Activated CD4-positive, alpha-beta T cell treated with anti-CD3 and anti-CD28 coated beads, Interleukin-2, amount 10 ng/mL, durations not matched to agents 24 days and 14 days (primary cell): ENCODE data around the gene TET1. TPM values are rescaled to one million over a fixed set of nuclear protein-coding genes. Genes with fewer than 3 reads are reported as not detected.
"Not testable (repeated sequence)": the region's sequence is repeated elsewhere in the genome, so short reads cannot be mapped to it uniquely, and the experiment has no call there.

Experiments used
- DNase-seq: peaks from one replicate; pipeline ENCODE4 v3.0.0; 2022
- H3K27ac Mint-ChIP-seq: one replicate; pipeline ENCODE4 v1.8.0; 2022; ENCODE audit warnings: mild to moderate bottlenecking, mixed read lengths
- H3K27me3 Mint-ChIP-seq: one replicate; pipeline ENCODE4 v1.8.0; 2022; ENCODE audit warnings: mixed read lengths
- H3K36me3 Mint-ChIP-seq: one replicate; pipeline ENCODE4 v1.8.0; 2022; ENCODE audit warnings: low read depth, mild to moderate bottlenecking, mixed read lengths
- H3K4me1 Mint-ChIP-seq: one replicate; pipeline ENCODE4 v1.8.0; 2021; ENCODE audit warnings: mixed read lengths
- H3K4me3 Mint-ChIP-seq: one replicate; pipeline ENCODE4 v1.8.0; 2022; ENCODE audit warnings: mild to moderate bottlenecking, moderate library complexity, mixed read lengths
- H3K9me3 Mint-ChIP-seq: one replicate; pipeline ENCODE4 v1.8.0; 2021; ENCODE audit warnings: mixed read lengths
- intact Hi-C: fragments of 100-400 bp; cut with micrococcal nuclease; formaldehyde crosslinking; loops from one replicate; pipeline ENCODE4 v1.15.1; 2023
- total RNA-seq: library from RNA; stranded (reverse); gene quantifications from 2 replicates; pipeline ENCODE4 v1.2.3, GENCODE V29; 2022

The TET1 gene
- total RNA-seq, 1 donor from 2014 or later, result 0.96 TPM

- DNase-seq, result no peak
- H3K4me1 Mint-ChIP-seq, result no peaks in the 10 kb centered on the region
- no peaks in the 10 kb centered on the region for H3K27me3 Mint-ChIP-seq
These were observed 87.7 kb downstream of the TET1 start for GRCh38 chr10:68647672-68648341.

GRCh38 chr10:68655620-68656126 lies 95.5 kb downstream of the TET1 start:
- no peak for DNase-seq
- Mint-ChIP-seq H3K27me3 (no peaks in the 10 kb centered on the region), H3K4me1 (no peaks in the 10 kb centered on the region), H3K36me3 (no peaks in the 10 kb centered on the region), H3K4me3 (no peak overlapping the region), H3K9me3 (no peaks in the 10 kb centered on the region), H3K27ac (no peak overlapping the region)
- intact Hi-C loops, result no loop called here

More at GRCh38 chr10:68647672-68648341, 87.7 kb downstream of the TET1 start:
- Mint-ChIP-seq H3K27ac (no peak overlapping the region), H3K9me3 (no peaks in the 10 kb centered on the region), H3K36me3 (peaks cover 4% of the 10 kb centered on the region), H3K4me3 (no peak overlapping the region)
- intact Hi-C loops, result no loop called here

DNA sequence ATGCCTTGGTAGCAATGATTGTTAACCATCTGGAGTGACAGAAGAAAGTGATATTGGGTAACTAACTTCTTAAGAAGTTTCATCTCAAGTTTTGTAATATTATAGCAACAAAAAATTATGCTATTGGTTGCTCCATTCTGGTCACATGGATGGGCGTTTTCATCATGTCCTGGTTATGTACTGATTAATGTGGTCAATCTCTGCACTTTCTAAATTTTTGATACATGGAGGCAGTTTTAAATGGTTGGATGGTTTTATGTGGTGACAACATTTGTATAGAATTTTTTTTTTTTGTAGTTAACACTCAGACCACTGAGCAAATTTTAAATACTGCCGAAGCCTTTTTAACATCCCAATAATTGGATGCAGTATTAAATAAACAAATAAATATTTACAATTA lies 105.7 kb downstream of the TET1 start:
- H3K4me3 Mint-ChIP-seq, result no peak overlapping the region
- no peak for DNase-seq
- H3K36me3 Mint-ChIP-seq, result peaks cover 2% of the 10 kb centered on the region
- no peaks in the 10 kb centered on the region for H3K9me3 Mint-ChIP-seq
- intact Hi-C loops, result no loop called here
- H3K27ac Mint-ChIP-seq, result no peak overlapping the region
- H3K27me3 Mint-ChIP-seq, result no peaks in the 10 kb centered on the region
- no peaks in the 10 kb centered on the region for H3K4me1 Mint-ChIP-seq

- H3K4me3 Mint-ChIP-seq, result no peak overlapping the region
- intact Hi-C loops, result no loop called here
- H3K9me3 Mint-ChIP-seq, result no peaks in the 10 kb centered on the region
- no peak for DNase-seq
- no peaks in the 10 kb centered on the region for H3K27me3 Mint-ChIP-seq
- no peak overlapping the region for H3K27ac Mint-ChIP-seq
- H3K36me3 Mint-ChIP-seq, result peaks cover 2% of the 10 kb centered on the region
- H3K4me1 Mint-ChIP-seq, result no peaks in the 10 kb centered on the region
These were observed 106.2 kb downstream of the TET1 start for GRCh38 chr10:68666280-68666760.

GRCh38 chr10:68668231-68668630 lies 108.1 kb downstream of the TET1 start:
- no peak for DNase-seq
- intact Hi-C loops, result no loop called here
- Mint-ChIP-seq H3K4me3 (no peak overlapping the region), H3K9me3 (no peaks in the 10 kb centered on the region), H3K4me1 (no peaks in the 10 kb centered on the region), H3K36me3 (peaks cover 4% of the 10 kb centered on the region), H3K27me3 (no peaks in the 10 kb centered on the region), H3K27ac (no peak overlapping the region)

DNA sequence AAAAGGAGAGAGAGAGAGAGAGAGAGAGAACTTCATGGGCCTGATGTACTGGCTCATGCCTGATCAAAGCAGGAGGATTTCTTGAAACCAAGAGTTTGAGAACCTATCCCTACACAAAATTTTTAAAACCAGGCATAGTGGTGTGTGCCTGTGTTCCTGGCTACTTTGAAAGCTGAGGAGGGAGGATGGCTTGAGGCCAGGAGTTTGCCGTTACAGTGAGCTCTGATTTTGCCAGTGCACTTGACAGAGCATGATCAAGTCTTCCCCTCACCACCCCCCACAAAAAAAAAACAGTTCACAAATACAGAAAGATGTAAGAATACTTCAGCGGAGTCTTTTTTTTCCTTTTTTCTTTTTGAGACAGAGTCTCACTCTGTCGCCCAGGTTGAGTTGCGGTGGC lies 108.8 kb downstream of the TET1 start:
- Mint-ChIP-seq H3K36me3 (peaks cover 5% of the 10 kb centered on the region), H3K27me3 (no peaks in the 10 kb centered on the region), H3K4me3 (no peak overlapping the region), H3K9me3 (no peaks in the 10 kb centered on the region), H3K27ac (no peak overlapping the region), H3K4me1 (no peaks in the 10 kb centered on the region)
- DNase-seq, result no peak
- intact Hi-C loops, result no loop called here

DNA sequence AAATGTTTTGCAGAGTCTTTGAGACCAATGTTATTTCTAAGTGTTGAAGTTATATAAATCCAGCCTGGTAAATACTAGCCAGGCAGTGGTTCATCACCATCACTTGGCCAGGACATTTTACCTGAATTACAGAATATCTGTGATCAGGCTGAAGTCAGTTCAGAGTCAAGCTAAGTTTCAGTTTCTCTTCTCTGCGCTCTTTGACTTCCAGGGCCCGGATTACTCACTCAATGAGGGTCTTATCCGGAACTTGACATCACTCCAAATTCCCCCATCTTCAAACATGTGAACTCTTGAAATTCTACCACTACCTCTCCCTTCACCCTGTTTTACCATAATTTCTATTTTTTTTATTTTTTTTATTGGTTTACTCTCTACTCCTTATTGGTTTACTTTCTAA lies 124.3 kb downstream of the TET1 start:
- H3K27ac Mint-ChIP-seq, result no peak overlapping the region
- no peak overlapping the region for H3K4me3 Mint-ChIP-seq
- DNase-seq, result no peak

DNA sequence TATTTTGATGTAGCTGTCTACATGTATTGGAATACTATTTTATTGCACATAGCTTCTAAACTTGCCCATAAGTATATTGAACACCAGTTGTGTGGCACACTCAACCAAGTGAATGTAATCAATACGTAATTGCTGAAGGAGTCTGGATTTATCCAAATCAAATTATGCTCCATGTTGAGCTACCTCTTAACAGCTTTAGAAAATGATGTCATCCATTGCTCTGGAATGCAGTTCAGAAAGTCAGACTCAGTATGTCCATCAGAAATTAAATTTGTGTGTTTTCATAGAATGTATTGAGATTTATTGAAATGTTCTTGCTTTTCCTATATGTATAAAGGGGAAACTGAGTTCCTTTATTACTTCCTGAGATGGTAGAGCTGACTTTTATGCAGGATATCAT lies 135.9 kb downstream of the TET1 start:
- intact Hi-C loops, result no loop called here
- H3K27ac Mint-ChIP-seq, result no peak overlapping the region
- peaks cover 6% of the 10 kb centered on the region for H3K27me3 Mint-ChIP-seq
- peaks cover 3% of the 10 kb centered on the region for H3K36me3 Mint-ChIP-seq
- no peaks in the 10 kb centered on the region for H3K9me3 Mint-ChIP-seq
- H3K4me3 Mint-ChIP-seq, result no peak overlapping the region
- no peaks in the 10 kb centered on the region for H3K4me1 Mint-ChIP-seq
- DNase-seq, result no peak

More for the DNA sequence above, 124.3 kb downstream of the TET1 start:
- Mint-ChIP-seq H3K4me1 (no peaks in the 10 kb centered on the region), H3K9me3 (no peaks in the 10 kb centered on the region), H3K36me3 (peaks cover 8% of the 10 kb centered on the region), H3K27me3 (no peaks in the 10 kb centered on the region)
- intact Hi-C loops, result no loop called here

DNA sequence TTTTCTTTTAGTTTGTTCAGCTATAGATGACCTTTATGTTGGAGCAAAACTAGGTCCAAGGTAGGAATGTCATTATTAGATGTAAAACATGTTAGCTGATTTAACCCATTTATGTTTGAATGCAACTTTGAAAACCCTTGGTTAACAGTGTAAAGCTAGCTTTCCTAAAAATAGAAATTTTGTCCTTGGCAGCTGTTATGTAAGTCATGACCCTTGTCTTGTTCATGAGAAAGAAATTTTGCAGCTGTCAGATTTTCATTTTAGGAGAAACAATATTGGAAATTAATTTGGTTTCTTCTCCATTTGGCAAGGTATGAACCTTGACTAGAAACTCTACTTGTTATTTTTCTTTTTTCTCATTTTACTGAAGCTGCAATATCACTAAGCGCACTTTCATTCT lies 137.0 kb downstream of the TET1 start:
- Mint-ChIP-seq H3K9me3 (no peaks in the 10 kb centered on the region), H3K4me1 (no peaks in the 10 kb centered on the region), H3K27me3 (peaks cover 6% of the 10 kb centered on the region), H3K27ac (no peak overlapping the region), H3K4me3 (no peak overlapping the region), H3K36me3 (no peaks in the 10 kb centered on the region)
- no peak for DNase-seq
- intact Hi-C loops, result no loop called here

GRCh38 chr10:68700197-68700596 lies 140.1 kb downstream of the TET1 start:
- DNase-seq, result no peak
- Mint-ChIP-seq H3K27me3 (peaks cover 6% of the 10 kb centered on the region), H3K9me3 (no peaks in the 10 kb centered on the region), H3K4me1 (no peaks in the 10 kb centered on the region), H3K4me3 (no peak overlapping the region), H3K36me3 (no peaks in the 10 kb centered on the region), H3K27ac (no peak overlapping the region)
- intact Hi-C loops, result no loop called here

- no peak overlapping the region for H3K27ac Mint-ChIP-seq
These were observed 145.4 kb downstream of the TET1 start for GRCh38 chr10:68705548-68705947.

GRCh38 chr10:68708987-68709386 lies 148.8 kb downstream of the TET1 start:
- intact Hi-C loops, H3K4me1 Mint-ChIP-seq, H3K4me3 Mint-ChIP-seq, H3K27me3 Mint-ChIP-seq, H3K36me3 Mint-ChIP-seq, H3K9me3 Mint-ChIP-seq, DNase-seq, H3K27ac Mint-ChIP-seq: not testable (repeated sequence)

More at GRCh38 chr10:68705548-68705947, 145.4 kb downstream of the TET1 start:
- no peaks in the 10 kb centered on the region for H3K36me3 Mint-ChIP-seq
- no peaks in the 10 kb centered on the region for H3K4me1 Mint-ChIP-seq
- no peak overlapping the region for H3K4me3 Mint-ChIP-seq
- H3K9me3 Mint-ChIP-seq, result no peaks in the 10 kb centered on the region
- H3K27me3 Mint-ChIP-seq, result no peaks in the 10 kb centered on the region
- intact Hi-C loops, result no loop called here
- no peak for DNase-seq

- H3K36me3 Mint-ChIP-seq, DNase-seq, intact Hi-C loops, H3K4me3 Mint-ChIP-seq, H3K4me1 Mint-ChIP-seq, H3K9me3 Mint-ChIP-seq, H3K27me3 Mint-ChIP-seq, H3K27ac Mint-ChIP-seq: not testable (repeated sequence)
These were observed 152.9 kb downstream of the TET1 start for GRCh38 chr10:68713065-68713464.

DNA sequence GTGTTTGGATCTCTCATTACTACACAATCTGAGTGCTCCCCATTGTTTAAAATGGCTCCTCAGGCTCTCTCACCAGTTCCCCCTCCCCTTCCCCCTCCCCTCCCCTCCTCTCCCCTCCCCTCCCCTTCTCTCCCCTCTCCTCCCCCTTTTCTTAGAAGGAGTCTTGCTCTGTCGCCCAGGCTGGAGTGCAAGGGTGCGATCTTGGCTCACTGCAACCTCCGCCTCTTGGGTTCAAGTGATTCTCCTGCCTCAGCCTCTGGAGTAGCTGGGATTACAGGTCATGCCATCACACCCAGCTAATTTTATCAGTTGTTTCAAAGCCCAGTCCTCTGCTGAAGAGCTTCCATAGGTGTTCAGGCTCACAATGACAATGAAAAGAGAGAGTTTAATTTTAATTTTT lies 157.3 kb downstream of the TET1 start:
- Mint-ChIP-seq H3K27me3 (peaks cover 2% of the 10 kb centered on the region), H3K27ac (no peak overlapping the region), H3K4me3 (no peak overlapping the region), H3K4me1 (peaks cover 8% of the 10 kb centered on the region), H3K36me3 (peaks cover 11% of the 10 kb centered on the region), H3K9me3 (peaks cover 7% of the 10 kb centered on the region)
- DNase-seq, result no peak
- intact Hi-C loops, result no loop called here
